NT2/D1 (cell line): ENCODE measurements around the gene PIPOX.

Source experiments
- SUZ12 ChIP-seq: IDR thresholded peaks from 2 replicates; pipeline ENCODE4 v1.6.1; 2011; ENCODE audit not compliant: insufficient read length, insufficient read depth; ENCODE audit errors: extremely low read depth
- YY1 ChIP-seq: IDR thresholded peaks from 2 replicates; pipeline ENCODE4 v1.6.1; 2011; ENCODE audit not compliant: insufficient read length, insufficient read depth
- ZNF274 ChIP-seq: IDR thresholded peaks from 2 replicates; pipeline ENCODE4 v1.6.1; 2011; ENCODE audit warnings: mild to moderate bottlenecking, low read depth, low read length

- no peak for TF ChIP-seq SUZ12
- no peak for TF ChIP-seq ZNF274
- TF ChIP-seq YY1: no peak
Measured at GRCh38 chr17:29051731-29052130, 8.8 kb downstream of the PIPOX start.
